H1 (cell line): ENCODE measurements around the gene GAN. TPM values are rescaled to one million over a fixed set of nuclear protein-coding genes. Genes with fewer than 3 reads are reported as not detected.

ENCODE experiments used
- CTCF ChIA-PET: fragments of 300-600 bp; sonication (Branson Sonifier 250); formaldehyde crosslinking; loops from one replicate; lab custom pipeline; 2021; ENCODE audit not compliant: partially characterized antibody; lab: Charles Lee
- POLR2A ChIA-PET: fragments of 300-600 bp; sonication (Branson Sonifier 250); formaldehyde crosslinking; loops from one replicate; lab custom pipeline; 2021; ENCODE audit warnings: inconsistent platforms; ENCODE audit not compliant: partially characterized antibody; lab: Charles Lee
- DNase-seq, 2 experiments: peaks; one replicate each; pipeline versions ENCODE4 v3.0.0 to v3.0.0-alpha.2; 2010 to 2022; ENCODE audit warnings: low spot score in 2 of 2, low read depth in 1 of 2, mixed read lengths in 1 of 2
- FAIRE-seq: peaks from 2 replicates; lab custom pipeline; 2011; peaks lifted over from hg19 to GRCh38; lab: Jason Lieb, UNC
- H2AFZ ChIP-seq: 2 replicates; pipeline ENCODE4 v1.8.1; 2012; ENCODE audit warnings: low read length, inconsistent platforms
- H2AK5ac ChIP-seq: 2 replicates; pipeline ENCODE4 v1.6.1; 2013; ENCODE audit warnings: low read depth, low read length
- H2BK120ac ChIP-seq: replicated peaks from 2 replicates; pipeline ENCODE3; 2013; ENCODE audit warnings: low read depth, low read length, inconsistent platforms
- H2BK12ac ChIP-seq: 2 replicates; pipeline ENCODE4 v1.6.1; 2013; ENCODE audit warnings: low read depth, low read length
- H2BK15ac ChIP-seq: 2 replicates; pipeline ENCODE4 v1.6.1; 2013; ENCODE audit warnings: low read length
- H2BK20ac ChIP-seq: 2 replicates; pipeline ENCODE4 v1.6.1; 2013; ENCODE audit warnings: low read length
- H2BK5ac ChIP-seq: 2 replicates; pipeline ENCODE4 v1.6.1; 2013; ENCODE audit warnings: low read depth, low read length
- H3K14ac ChIP-seq: 2 replicates; pipeline ENCODE4 v1.6.1; 2013; ENCODE audit warnings: inconsistent platforms; ENCODE audit not compliant: insufficient read length
- H3K18ac ChIP-seq: 2 replicates; pipeline ENCODE4 v1.6.1; 2013; ENCODE audit warnings: low read length; ENCODE audit errors: extremely low read depth
- H3K23ac ChIP-seq: 2 replicates; pipeline ENCODE4 v1.6.1; 2013; ENCODE audit warnings: inconsistent platforms; ENCODE audit not compliant: insufficient read length
- H3K23me2 ChIP-seq: 2 replicates; pipeline ENCODE4 v1.6.1; 2013; ENCODE audit warnings: low read depth, low read length
- H3K27ac ChIP-seq: 2 replicates; pipeline ENCODE4 v1.6.1; 2011; ENCODE audit warnings: low read depth, low read length, inconsistent platforms
- H3K27me3 ChIP-seq, 4 experiments: replicated peaks in 1 of 4; 1 replicate in 1 of 4; 2 replicates in 3 of 4; pipeline versions ENCODE4 v1.6.1 to v1.8.1; 2011 to 2013; ENCODE audit warnings: low read length in 3 of 4, mild to moderate bottlenecking in 3 of 4, inconsistent platforms in 2 of 4, mixed read lengths in 2 of 4, moderate library complexity in 1 of 4; ENCODE audit not compliant: control insufficient read depth in 3 of 4, insufficient read depth in 3 of 4; ENCODE audit errors: extremely low read depth in 1 of 4
- H3K36me3 ChIP-seq, 4 experiments: 2 replicates each; pipeline versions ENCODE4 v1.6.1 to v1.8.1; 2011 to 2013; ENCODE audit warnings: mild to moderate bottlenecking in 4 of 4, low read length in 3 of 4, moderate library complexity in 2 of 4, control low read depth in 1 of 4, inconsistent platforms in 1 of 4; ENCODE audit not compliant: insufficient read depth in 4 of 4, control insufficient read depth in 2 of 4
- H3K4ac ChIP-seq: replicated peaks from 2 replicates; pipeline ENCODE3; 2013; ENCODE audit warnings: low read length, low read depth, mixed read lengths, inconsistent platforms; ENCODE audit not compliant: insufficient read length
- H3K4me1 ChIP-seq, 4 experiments: replicated peaks in 1 of 4; 1 replicate in 1 of 4; 2 replicates in 3 of 4; pipeline versions ENCODE4 v1.6.1 to v1.8.1; 2011 to 2013; ENCODE audit warnings: low read length in 3 of 4, inconsistent platforms in 2 of 4, mixed read lengths in 1 of 4; ENCODE audit not compliant: insufficient read depth in 4 of 4, control insufficient read depth in 3 of 4
- H3K4me2 ChIP-seq, 2 experiments: 2 replicates each; pipeline versions ENCODE4 v1.6.1 to v1.8.1; 2011 to 2013; ENCODE audit warnings: low read depth in 2 of 2, low read length in 2 of 2, control low read depth in 1 of 2, inconsistent platforms in 1 of 2, mild to moderate bottlenecking in 1 of 2; ENCODE audit not compliant: insufficient read depth in 1 of 2
- H3K4me3 ChIP-seq, 4 experiments: fragments of 200-600, 300-600 bp in 1 of 4; sonication (generic), shearing (Covaris generic), sonication (Bioruptor Twin) in 1 of 4; 2 replicates each; pipeline versions ENCODE4 v1.5.1 to v1.8.1; 2011 to 2016; ENCODE audit warnings: low read length in 4 of 4, low read depth in 3 of 4, control low read depth in 2 of 4, inconsistent platforms in 2 of 4, mild to moderate bottlenecking in 2 of 4, mixed read lengths in 1 of 4, moderate library complexity in 1 of 4; ENCODE audit not compliant: insufficient read depth in 2 of 4; ENCODE audit errors: extremely low read depth in 1 of 4
- H3K56ac ChIP-seq: replicated peaks from 2 replicates; pipeline ENCODE3; 2013; ENCODE audit warnings: low read depth, mild to moderate bottlenecking, mixed read lengths, low read length, inconsistent platforms; ENCODE audit not compliant: insufficient read length
- H3K79me1 ChIP-seq: 2 replicates; pipeline ENCODE4 v1.6.1; 2013; ENCODE audit warnings: low read depth, low read length, control low read depth
- H3K79me2 ChIP-seq, 2 experiments: 2 replicates each; pipeline versions ENCODE4 v1.6.1 to v1.8.1; 2012 to 2013; ENCODE audit warnings: low read length in 2 of 2, mild to moderate bottlenecking in 2 of 2, inconsistent platforms in 1 of 2; ENCODE audit not compliant: insufficient read depth in 2 of 2, control insufficient read depth in 1 of 2
- H3K9ac ChIP-seq, 4 experiments: replicated peaks in 1 of 4; 1 replicate in 1 of 4; 2 replicates in 3 of 4; pipeline versions ENCODE4 v1.6.1 to v1.8.1; 2011 to 2013; ENCODE audit warnings: low read depth in 3 of 4, low read length in 3 of 4, control low read depth in 2 of 4, mild to moderate bottlenecking in 2 of 4, moderate library complexity in 2 of 4, inconsistent platforms in 1 of 4; ENCODE audit errors: extremely low read depth in 1 of 4
- H3K9me3 ChIP-seq, 2 experiments: 2 replicates each; pipeline versions ENCODE4 v1.6.1 to v1.8.1; 2012 to 2013; ENCODE audit warnings: mild to moderate bottlenecking in 2 of 2, moderate library complexity in 2 of 2, control low read depth in 1 of 2, inconsistent platforms in 1 of 2, low read depth in 1 of 2, low read length in 1 of 2, mixed read lengths in 1 of 2; ENCODE audit not compliant: insufficient read depth in 2 of 2
- H4K20me1 ChIP-seq, 2 experiments: replicated peaks in 1 of 2; 2 replicates each; pipeline versions ENCODE3 to v1.8.1; 2011 to 2013; ENCODE audit warnings: inconsistent platforms in 2 of 2, low read length in 2 of 2, mild to moderate bottlenecking in 1 of 2; ENCODE audit not compliant: insufficient read depth in 2 of 2, control insufficient read depth in 1 of 2
- H4K5ac ChIP-seq: 2 replicates; pipeline ENCODE4 v1.6.1; 2013; ENCODE audit warnings: low read length, low read depth, mixed read lengths, inconsistent platforms; ENCODE audit not compliant: insufficient read length
- H4K8ac ChIP-seq: 2 replicates; pipeline ENCODE4 v1.8.0; 2013; ENCODE audit warnings: mild to moderate bottlenecking, moderate library complexity, low read length, inconsistent platforms; ENCODE audit not compliant: insufficient read depth; ENCODE audit errors: extremely low read depth
- H4K91ac ChIP-seq: replicated peaks from 2 replicates; pipeline ENCODE3; 2013; ENCODE audit warnings: low read length, mixed read lengths, inconsistent platforms; ENCODE audit not compliant: insufficient read length
- FOSL1 ChIP-seq: IDR thresholded peaks from 2 replicates; pipeline ENCODE4 v1.6.1; 2011; ENCODE audit warnings: mild to moderate bottlenecking, low read depth, low read length, moderate library complexity; ENCODE audit not compliant: insufficient read depth
- KDM1A ChIP-seq: fragments of 200-600, 300-600 bp; sonication (generic); IDR thresholded peaks from 2 replicates; pipeline ENCODE4 v1.7.1; 2016; ENCODE audit warnings: mild to moderate bottlenecking, low read length, borderline replicate concordance
- RAD21 ChIP-seq, 2 experiments: IDR thresholded peaks in 1 of 2; conservative IDR thresholded peaks in 1 of 2; 2 replicates each; pipeline ENCODE4 v1.6.1; 2011; ENCODE audit warnings: low read depth in 2 of 2, low read length in 2 of 2, improper control_type of control experiment in 1 of 2, inconsistent platforms in 1 of 2, mild to moderate bottlenecking in 1 of 2, moderate library complexity in 1 of 2
- WGBS, 2 experiments: shearing (Covaris generic) in 1 of 2; methylation state at CpG; one replicate each; pipeline versions ENCODE4 v1.1.6 to v1.1.7; 2013 to 2015; ENCODE audit warnings: low lambda C conversion rate in 2 of 2, mixed read lengths in 2 of 2, inconsistent platforms in 1 of 2, low coverage in 1 of 2, missing lambda C conversion rate in 1 of 2; ENCODE audit not compliant: insufficient replicate concordance in 2 of 2, insufficient coverage in 1 of 2, insufficient read length in 1 of 2; ENCODE audit errors: extremely low coverage in 1 of 2, missing lambda C conversion rate in 1 of 2; 5-methylcytosine and 5-hydroxymethylcytosine counted together
- polyA plus RNA-seq, 7 experiments: library from polyadenylated mRNA; depleted of rRNA in 3 of 7; stranded (reverse) in 5 of 7; unstranded in 2 of 7; fragments of >200 nt in 5 of 7; fragments of 200-250 nt in 2 of 7; gene quantifications; 1 replicate in 5 of 7; 2 replicates in 1 of 7; 4 replicates in 1 of 7; pipeline versions ENCODE4 v1.2.1 to v1.2.3, GENCODE V29; 2011 to 2013; ENCODE audit warnings: missing spikeins in 2 of 7, mixed read lengths in 2 of 7
- total RNA-seq: library from RNA; stranded (reverse); fragmentation: NEBNext Ultra II Directional; extraction: Animal tissue kit (Norgen Biotek cat#: 25700); gene quantifications from 2 replicates; pipeline ENCODE4 v1.2.1, GENCODE V29; 2021

Gene GAN
- total and polyA plus RNA-seq, 2 of the 8 experiments (the other 6 are each of a cell fraction or from before 2014, with no cell fraction given) = 4.5 to 23.9 TPM

- Histone ChIP-seq H3K23ac (no peak overlapping the region), H3K36me3 (no peaks in the 10 kb centered on the region), H4K8ac (no peak overlapping the region), H3K14ac (no peak overlapping the region), H2AK5ac (no peak overlapping the region), H3K23me2 (no peaks in the 10 kb centered on the region), H3K56ac (no peak overlapping the region), H3K27me3 (no peaks in the 10 kb centered on the region), H3K4me3 (no peak overlapping the region), H2AFZ (no peak overlapping the region), H3K9me3 (no peaks in the 10 kb centered on the region), H4K20me1 (peaks cover 3 to 6% of the 10 kb centered on the region in 2 experiments), H3K9ac (no peak overlapping the region), H2BK12ac (no peak overlapping the region), H2BK15ac (no peak overlapping the region), H3K79me2 (peaks cover 9 to 90% of the 10 kb centered on the region in 2 experiments), H3K4me2 (no peak overlapping the region), H3K79me1 (peaks cover 13% of the 10 kb centered on the region), H4K5ac (no peak overlapping the region), H3K4me1 (no peaks in the 10 kb centered on the region), H3K4ac (no peak overlapping the region), H2BK5ac (no peak overlapping the region), H3K27ac (no peak overlapping the region), H3K18ac (no peak overlapping the region), H4K91ac (no peak overlapping the region), H2BK20ac (no peak overlapping the region), H2BK120ac (no peak overlapping the region)
- ChIA-PET POLR2A (interaction anchor here (0.7 to 4.4 kb wide), 2 partner anchors 10 to 43 kb away, joined by 3 to 18 read pairs; partner anchors contain the start of gene GAN), CTCF (interaction anchor here (1.8 kb wide), 1 partner anchor 63 kb away, joined by 4 read pairs; no protein-coding TSS in a partner anchor)
- TF ChIP-seq FOSL1 (no peak), KDM1A (no peak), RAD21 (IDR thresholded peaks at IDR 0.05 in 1 of 2, conservative IDR thresholded peaks at IDR 0.05 in 1 of 2; ENCODE audit: low read depth in 2 of 2, low read length in 2 of 2) (no peak)
- WGBS, 2 experiments = 88% methylated on average over 6 of the region's 6 CpGs; no CpG with 5 or more reads in 1 of the 2 experiments
- FAIRE-seq = no peak
- DNase-seq = no peak
These were observed 10.0 kb downstream of the GAN start for GRCh38 chr16:81324808-81325207.
